BE2C (cell line): ENCODE data around the gene SGPP2.

Experiments
- DNase-seq: peaks from one replicate; pipeline ENCODE4 v3.0.0-alpha.2; 2020
- H3K27me3 ChIP-seq: fragments of 250-450 bp; sonication (Bioruptor Pico); 2 replicates; pipeline ENCODE4 v1.5.1; 2020; ENCODE audit warnings: mild to moderate bottlenecking
- H3K36me3 ChIP-seq: fragments of 250-450 bp; sonication (Bioruptor Pico); 2 replicates; pipeline ENCODE4 v1.5.1; 2020; ENCODE audit warnings: mild to moderate bottlenecking
- H3K4me1 ChIP-seq: fragments of 250-450 bp; sonication (Bioruptor Pico); 2 replicates; pipeline ENCODE4 v1.5.1; 2020
- H3K4me3 ChIP-seq: 2 replicates; pipeline ENCODE4 v1.5.1; 2011; ENCODE audit warnings: low read depth, low read length
- H3K9me3 ChIP-seq: fragments of 250-450 bp; sonication (Bioruptor Pico); 2 replicates; pipeline ENCODE4 v1.5.1; 2020
- TF ChIP-seq, protein P1 (sequence below): IDR thresholded peaks from 2 replicates; pipeline ENCODE4 v1.5.1; 2012; ENCODE audit warnings: mild to moderate bottlenecking, low read depth, low read length

Gene SGPP2

GRCh38 chr2:222451224-222451674 lies 26.9 kb downstream of the SGPP2 start:
- Histone ChIP-seq H3K27me3 (no peaks in the 10 kb centered on the region), H3K36me3 (no peaks in the 10 kb centered on the region), H3K4me1 (no peaks in the 10 kb centered on the region), H3K9me3 (no peaks in the 10 kb centered on the region), H3K4me3 (no peak overlapping the region)
- DNase-seq = no peak
- TF ChIP-seq, protein P1, sequence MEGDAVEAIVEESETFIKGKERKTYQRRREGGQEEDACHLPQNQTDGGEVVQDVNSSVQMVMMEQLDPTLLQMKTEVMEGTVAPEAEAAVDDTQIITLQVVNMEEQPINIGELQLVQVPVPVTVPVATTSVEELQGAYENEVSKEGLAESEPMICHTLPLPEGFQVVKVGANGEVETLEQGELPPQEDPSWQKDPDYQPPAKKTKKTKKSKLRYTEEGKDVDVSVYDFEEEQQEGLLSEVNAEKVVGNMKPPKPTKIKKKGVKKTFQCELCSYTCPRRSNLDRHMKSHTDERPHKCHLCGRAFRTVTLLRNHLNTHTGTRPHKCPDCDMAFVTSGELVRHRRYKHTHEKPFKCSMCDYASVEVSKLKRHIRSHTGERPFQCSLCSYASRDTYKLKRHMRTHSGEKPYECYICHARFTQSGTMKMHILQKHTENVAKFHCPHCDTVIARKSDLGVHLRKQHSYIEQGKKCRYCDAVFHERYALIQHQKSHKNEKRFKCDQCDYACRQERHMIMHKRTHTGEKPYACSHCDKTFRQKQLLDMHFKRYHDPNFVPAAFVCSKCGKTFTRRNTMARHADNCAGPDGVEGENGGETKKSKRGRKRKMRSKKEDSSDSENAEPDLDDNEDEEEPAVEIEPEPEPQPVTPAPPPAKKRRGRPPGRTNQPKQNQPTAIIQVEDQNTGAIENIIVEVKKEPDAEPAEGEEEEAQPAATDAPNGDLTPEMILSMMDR = no peak

DNA sequence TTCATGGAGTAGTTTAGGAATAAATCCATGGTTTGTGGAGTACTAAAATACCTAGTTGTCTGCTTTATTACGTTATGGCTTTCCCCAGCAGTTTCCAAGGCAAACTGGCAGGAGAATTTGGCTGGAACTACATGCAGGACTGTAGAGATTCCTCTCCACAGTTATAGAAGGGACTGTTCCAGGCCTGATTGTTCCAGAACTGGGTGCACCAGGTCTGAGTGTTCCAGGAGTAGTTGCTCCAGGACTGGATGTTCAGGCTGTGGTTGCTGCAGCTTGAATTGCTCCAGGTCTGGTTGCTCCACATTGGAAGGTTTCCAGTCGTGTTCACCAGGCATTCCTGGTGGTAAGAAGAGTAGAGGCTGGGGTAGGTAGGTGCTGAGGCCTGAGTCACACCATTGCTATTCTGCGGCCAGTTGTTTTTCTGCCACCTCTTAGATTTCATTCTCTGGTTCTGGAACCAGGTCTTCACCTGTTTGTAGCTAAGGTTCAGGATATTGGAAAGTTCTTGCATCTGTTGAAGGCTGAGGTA lies 28.1 kb downstream of the SGPP2 start:
- TF ChIP-seq, protein P1 = no peak
- Histone ChIP-seq H3K36me3 (no peaks in the 10 kb centered on the region), H3K4me1 (no peaks in the 10 kb centered on the region), H3K4me3 (no peak overlapping the region), H3K9me3 (no peaks in the 10 kb centered on the region), H3K27me3 (no peaks in the 10 kb centered on the region)
- no peak for DNase-seq

- Histone ChIP-seq H3K9me3 (no peaks in the 10 kb centered on the region), H3K4me3 (no peak overlapping the region), H3K36me3 (no peaks in the 10 kb centered on the region), H3K4me1 (no peaks in the 10 kb centered on the region), H3K27me3 (no peaks in the 10 kb centered on the region)
- DNase-seq = no peak
- TF ChIP-seq, protein P1 = no peak
Measured at GRCh38 chr2:222456479-222457077, 32.2 kb downstream of the SGPP2 start.

GRCh38 chr2:222459983-222460382 lies 35.6 kb downstream of the SGPP2 start:
- Histone ChIP-seq H3K36me3 (no peaks in the 10 kb centered on the region), H3K4me1 (no peaks in the 10 kb centered on the region), H3K27me3 (no peaks in the 10 kb centered on the region), H3K4me3 (no peak overlapping the region), H3K9me3 (no peaks in the 10 kb centered on the region)
- TF ChIP-seq, protein P1 = no peak
- no peak for DNase-seq

DNA sequence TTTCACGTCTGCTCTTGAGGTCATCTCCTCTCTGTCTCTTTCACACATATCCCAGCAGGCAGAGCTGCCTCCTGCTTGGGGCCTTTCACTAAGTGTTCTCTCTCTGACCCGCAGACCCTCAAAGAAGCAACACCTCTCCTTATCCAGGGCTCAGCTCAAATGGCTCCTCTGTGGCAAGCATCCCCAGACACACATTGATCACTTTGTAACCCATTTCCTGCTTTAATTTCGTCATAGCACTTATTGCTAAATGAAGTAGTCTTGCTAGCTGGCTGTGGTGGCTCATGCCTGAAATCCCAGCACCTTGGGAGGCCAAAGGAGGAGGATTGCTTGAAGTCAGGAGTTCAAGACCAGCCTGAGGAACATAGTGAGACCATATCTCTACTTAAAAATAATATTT lies 41.4 kb downstream of the SGPP2 start:
- H3K4me3 ChIP-seq = no peak overlapping the region
- H3K9me3 ChIP-seq = no peaks in the 10 kb centered on the region
- no peak for DNase-seq
- H3K4me1 ChIP-seq = peaks cover 4% of the 10 kb centered on the region
- H3K36me3 ChIP-seq = no peaks in the 10 kb centered on the region
- TF ChIP-seq, protein P1 = no peak
- no peaks in the 10 kb centered on the region for H3K27me3 ChIP-seq

GRCh38 chr2:222468346-222468745 lies 44.0 kb downstream of the SGPP2 start:
- Histone ChIP-seq H3K27me3 (no peaks in the 10 kb centered on the region), H3K9me3 (no peaks in the 10 kb centered on the region), H3K4me1 (peaks cover 4% of the 10 kb centered on the region), H3K36me3 (no peaks in the 10 kb centered on the region), H3K4me3 (no peak overlapping the region)
- TF ChIP-seq, protein P1 = no peak
- DNase-seq = peak; percentile 50
